Lower leg skin (tissue), 4 donors: ENCODE measurements around the gene ZER1. TPM values are rescaled to one million over a fixed set of nuclear protein-coding genes. Genes with fewer than 3 reads are reported as not detected.
"Not testable (repeated sequence)": the region's sequence is repeated elsewhere in the genome, so short reads cannot be mapped to it uniquely, and the experiment has no call there.

ENCODE experiments used
- DNase-seq, 2 donors: peaks; one replicate each; pipeline ENCODE4 v3.0.0-alpha.2; 2019; ENCODE audit warnings: low spot score in 2 of 2
- H3K4me3 ChIP-seq: fragments of 200-600 bp; sonication (generic); 2 replicates; pipeline ENCODE4 v1.5.1; 2017; ENCODE audit warnings: mild to moderate bottlenecking, low read depth; ENCODE audit not compliant: poor library complexity, severe bottlenecking
- CTCF ChIP-seq, 3 donors: fragments of 450-650 bp; IDR thresholded peaks; one replicate each; pipeline ENCODE4 v1.5.1; 2016; ENCODE audit warnings: antibody characterized with exemption in 3 of 3, mild to moderate bottlenecking in 3 of 3, moderate library complexity in 2 of 3
- POLR2A ChIP-seq, 2 donors: fragments of 450-650 bp; IDR thresholded peaks; one replicate each; pipeline ENCODE4 v1.6.1; 2016 to 2017; ENCODE audit warnings: antibody characterized with exemption in 2 of 2, mild to moderate bottlenecking in 1 of 2, moderate library complexity in 1 of 2
- WGBS, 2 donors: methylation state at CpG; one replicate each; pipeline ENCODE4 v1.1.5; 2018; 5-methylcytosine and 5-hydroxymethylcytosine counted together
- intact Hi-C: fragments of 100-400 bp; cut with DNase I; formaldehyde crosslinking; loops from one replicate; pipeline ENCODE4 v1.15.0; 2023; ENCODE audit warnings: low total_unique reads
- total RNA-seq, 4 donors: library from RNA; depleted of rRNA; stranded (reverse); fragments of >200 nt; gene quantifications; one replicate each; pipeline ENCODE4 v1.1.0, GENCODE V29; 2016

The ZER1 gene
- total RNA-seq, 4 donors from 2014 or later, result 66.5 to 104 (median 73.2) TPM

- no peak for DNase-seq
- intact Hi-C loops, result no loop called here
- H3K4me3 ChIP-seq, result no peak overlapping the region
- TF ChIP-seq CTCF (IDR thresholded peaks at IDR 0.05), result no peak
- TF ChIP-seq POLR2A (IDR thresholded peaks at IDR 0.05), result no peak
- WGBS, 2 donors, result 83 to 90% methylated on average over 11 to 13 of the region's 14 CpGs
Observed at GRCh38 chr9:128807827-128808226, 36.1 kb upstream of the ZER1 start.

- DNase-seq, result no peak
Observed at GRCh38 chr9:128805661-128806060, 33.9 kb upstream of the ZER1 start.

GRCh38 chr9:128802482-128802881 is 30.8 kb upstream of the ZER1 start:
- intact Hi-C loops, result no loop called here
- no peak overlapping the region for H3K4me3 ChIP-seq
- TF ChIP-seq POLR2A (IDR thresholded peaks at IDR 0.05), result no peak
- TF ChIP-seq CTCF (IDR thresholded peaks at IDR 0.05), result no peak
- WGBS, 2 donors, result 96 to 99% methylated on average over 4 of the region's 4 CpGs
- no peak for DNase-seq

More at GRCh38 chr9:128805661-128806060, 33.9 kb upstream of the ZER1 start:
- H3K4me3 ChIP-seq, result no peak overlapping the region
- intact Hi-C loops, result no loop called here
- TF ChIP-seq CTCF (IDR thresholded peaks at IDR 0.05) (no peak), POLR2A (IDR thresholded peaks at IDR 0.05) (no peak)
- 81 to 89% methylated on average over 13 to 14 of the region's 14 CpGs for WGBS, 2 donors

- no peak for TF ChIP-seq POLR2A (IDR thresholded peaks at IDR 0.05)
- TF ChIP-seq CTCF (IDR thresholded peaks at IDR 0.05), result no peak
- H3K4me3 ChIP-seq, result no peak overlapping the region
- no peak for DNase-seq
- intact Hi-C loops, result no loop called here
- WGBS, 2 donors, result 94 to 95% methylated on average over 7 of the region's 7 CpGs
Observed at GRCh38 chr9:128800061-128800460, 28.3 kb upstream of the ZER1 start.

- 65 to 80% methylated on average over 8 of the region's 8 CpGs for WGBS, 2 donors
- H3K4me3 ChIP-seq, result no peak overlapping the region
- no peak for DNase-seq
- intact Hi-C loops, result no loop called here
- TF ChIP-seq CTCF (IDR thresholded peaks at IDR 0.05) (no peak), POLR2A (IDR thresholded peaks at IDR 0.05) (no peak)
Observed at GRCh38 chr9:128798896-128799295, 27.2 kb upstream of the ZER1 start.

- intact Hi-C loops, DNase-seq, H3K4me3 ChIP-seq: not testable (repeated sequence)
- 40 to 43% methylated on average over 2 of the region's 2 CpGs for WGBS, 2 donors
Observed at GRCh38 chr9:128794961-128795360, 23.2 kb upstream of the ZER1 start.
